Endothelial cell of umbilical vein (primary cell): Measurements from ENCODE around the gene TUBA4A. TPM values are rescaled to one million over a fixed set of nuclear protein-coding genes. Genes with fewer than 3 reads are reported as not detected.
"Not testable (repeated sequence)": the region's sequence is repeated elsewhere in the genome, so short reads cannot be mapped to it uniquely, and the experiment has no call there.

Experiments
- BruUV-seq: library from RNA; stranded (reverse); fragments of 400-500 nt; replicated peaks from 2 replicates; lab custom pipeline; 2021; lab: Mats Ljungman, UMichigan
- CTCF ChIA-PET: fragments of 300-600, 350-600 bp; sonication (Branson Sonifier 250); formaldehyde crosslinking; loops from one replicate; lab custom pipeline; 2021; ENCODE audit warnings: antibody characterized with exemption, inconsistent platforms; lab: Charles Lee
- POLR2A ChIA-PET: fragments of 300-600, 350-600 bp; sonication (Branson Sonifier 250); formaldehyde crosslinking; loops from one replicate; lab custom pipeline; 2021; ENCODE audit warnings: antibody characterized with exemption, inconsistent platforms; lab: Charles Lee
- DNase-seq: peaks from one replicate; pipeline ENCODE4 v3.0.0-alpha.2; 2011; ENCODE audit warnings: low read depth, low spot score
- FAIRE-seq: peaks from 2 replicates; lab custom pipeline; 2011; peaks lifted over from hg19 to GRCh38; lab: Jason Lieb, UNC
- H2AFZ ChIP-seq: 2 replicates; pipeline ENCODE4 v1.6.0; 2012; ENCODE audit warnings: low read depth, low read length, control low read depth, inconsistent platforms
- H3K27ac ChIP-seq: 2 replicates; pipeline ENCODE4 v1.5.1; 2011; ENCODE audit warnings: low read depth, mild to moderate bottlenecking, control low read depth, low read length, moderate library complexity; ENCODE audit not compliant: insufficient read depth
- H3K27me3 ChIP-seq, 2 experiments: 2 replicates each; pipeline versions ENCODE4 v1.6.0 to v1.6.1; 2011; ENCODE audit warnings: low read length in 2 of 2, mixed read lengths in 1 of 2; ENCODE audit not compliant: control insufficient read depth in 2 of 2, insufficient read depth in 2 of 2
- H3K36me3 ChIP-seq, 2 experiments: 2 replicates in 1 of 2; 3 replicates in 1 of 2; pipeline ENCODE4 v1.5.1; 2011; ENCODE audit warnings: low read length in 2 of 2, mild to moderate bottlenecking in 1 of 2, moderate library complexity in 1 of 2; ENCODE audit not compliant: control insufficient read depth in 2 of 2, insufficient read depth in 2 of 2; ENCODE audit errors: extremely low read depth in 1 of 2
- H3K4me1 ChIP-seq: 3 replicates; pipeline ENCODE4 v1.5.1; 2011; ENCODE audit warnings: mild to moderate bottlenecking, low read length; ENCODE audit not compliant: control insufficient read depth, insufficient read depth; ENCODE audit errors: extremely low read depth
- H3K4me2 ChIP-seq: 2 replicates; pipeline ENCODE4 v1.6.1; 2011; ENCODE audit warnings: low read length, control low read depth, mixed read lengths; ENCODE audit not compliant: insufficient read depth
- H3K4me3 ChIP-seq, 3 experiments: fragments of 200-600 bp in 1 of 3; sonication (generic), shearing (Covaris generic) in 1 of 3; replicated peaks in 1 of 3; 2 replicates each; pipeline ENCODE4 v1.5.1; 2011 to 2016; ENCODE audit warnings: control low read depth in 3 of 3, low read length in 3 of 3, mild to moderate bottlenecking in 2 of 3, inconsistent platforms in 1 of 3, low read depth in 1 of 3, moderate library complexity in 1 of 3; ENCODE audit not compliant: insufficient read depth in 1 of 3
- H3K79me2 ChIP-seq: 2 replicates; pipeline ENCODE4 v1.6.0; 2012; ENCODE audit warnings: low read length, inconsistent platforms; ENCODE audit not compliant: control insufficient read depth, insufficient read depth
- H3K9ac ChIP-seq: replicated peaks from 2 replicates; pipeline ENCODE3; 2011; ENCODE audit warnings: low read length, control low read depth; ENCODE audit not compliant: insufficient read depth; ENCODE audit errors: extremely low read depth
- H3K9me1 ChIP-seq: replicated peaks from 3 replicates; pipeline ENCODE4 v1.6.0; 2011; ENCODE audit warnings: mild to moderate bottlenecking, low read length; ENCODE audit not compliant: control insufficient read depth, insufficient read depth; ENCODE audit errors: extremely low read depth
- H3K9me3 ChIP-seq: replicated peaks from 2 replicates; pipeline ENCODE4 v1.5.1; 2012; ENCODE audit warnings: low read length, inconsistent platforms; ENCODE audit not compliant: control insufficient read depth, insufficient read depth
- H4K20me1 ChIP-seq: replicated peaks from 2 replicates; pipeline ENCODE3; 2011; ENCODE audit warnings: mild to moderate bottlenecking, low read length; ENCODE audit not compliant: control insufficient read depth, insufficient read depth; ENCODE audit errors: extremely low read depth
- dilution Hi-C: fragments of 300-500 bp; cut with MboI; formaldehyde crosslinking; loops from one replicate; pipeline ENCODE4 v1.15.0; 2019; ENCODE audit warnings: low sequenced_read_pairs; ENCODE audit not compliant: extremely low pct_ligation_motif_present
- intact Hi-C: fragments of 100-400 bp; cut with micrococcal nuclease; formaldehyde crosslinking; loops from one replicate; pipeline ENCODE4 v1.10.0; 2022
- microRNA counts: library from miRNA; unstranded; fragments of <30 nt; microRNA quantifications from one replicate; lab custom pipeline; 2016
- microRNA-seq: library from miRNA; unstranded; fragments of <30 nt; microRNA quantifications from one replicate; pipeline ENCODE4 v1.2.0, GENCODE V29; 2021; ENCODE audit warnings: borderline number of aligned reads, borderline replicate concordance
- polyA plus RNA-seq, 4 experiments: library from polyadenylated mRNA; depleted of rRNA in 3 of 4; stranded (reverse) in 3 of 4; unstranded in 1 of 4; fragments of >200 nt; gene quantifications; 2 replicates each; pipeline versions ENCODE4 v1.2.1 to v1.2.3, GENCODE V29; 2011 to 2012; ENCODE audit warnings: missing spikeins in 1 of 4
- small RNA-seq: library from RNA; depleted of rRNA; stranded (forward); fragments of <200 nt; gene quantifications from one replicate; pipeline ENCODE3, GENCODE V24; 2012; ENCODE audit warnings: low replicate concordance, low read depth; ENCODE audit not compliant: insufficient read depth, insufficient read length
- total RNA-seq: library from RNA; stranded (reverse); gene quantifications from 2 replicates; pipeline ENCODE4 v1.2.3, GENCODE V29; 2021

The TUBA4A gene
- total and polyA plus RNA-seq, 2 donors (not counting 3 experiments of a cell fraction or from before 2014, with no cell fraction given): 16.5 to 24.8 TPM

DNA sequence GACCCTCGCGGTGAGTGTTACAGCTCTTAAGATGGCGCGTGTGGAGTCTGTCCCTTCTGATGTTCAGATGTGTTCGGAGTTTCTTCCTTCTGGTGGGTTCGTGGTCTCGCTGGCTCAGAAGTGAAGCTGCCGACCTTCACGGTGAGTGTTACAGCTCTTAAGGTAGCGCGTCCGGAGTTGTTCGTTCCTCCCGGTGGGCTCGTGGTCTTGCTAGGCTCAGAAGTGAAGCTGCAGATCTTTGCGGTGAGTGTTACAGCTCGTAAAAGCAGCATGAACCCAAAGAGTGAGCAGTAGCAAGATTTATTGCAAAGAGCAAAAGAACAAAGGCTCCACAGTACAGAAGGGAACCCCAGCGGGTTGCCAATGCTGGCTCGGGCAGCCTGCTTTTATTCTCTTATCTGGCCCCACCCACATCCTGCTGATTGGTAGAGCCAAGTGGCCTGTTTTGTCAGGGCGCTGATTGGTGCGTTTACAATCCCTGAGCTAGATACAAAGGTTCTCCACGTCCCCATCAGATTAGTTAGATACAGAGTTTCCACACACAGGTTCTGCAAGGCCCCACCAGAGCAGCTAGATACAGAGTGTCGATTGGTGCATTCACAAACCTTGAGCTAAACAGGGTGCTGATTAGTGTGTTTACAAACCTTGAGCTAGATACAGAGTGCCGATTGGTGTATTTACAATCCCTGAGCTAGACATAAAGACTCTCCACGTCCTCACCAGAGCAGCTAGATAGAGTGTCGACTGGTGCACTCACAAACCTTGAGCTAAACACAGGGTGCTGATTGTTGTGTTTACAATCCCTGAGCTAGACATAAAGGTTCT lies 53.0 kb downstream of the TUBA4A start:
- H3K36me3 ChIP-seq, H3K4me2 ChIP-seq, dilution Hi-C loops, FAIRE-seq, H3K27me3 ChIP-seq, H3K9me3 ChIP-seq, BruUV-seq, DNase-seq, H3K27ac ChIP-seq, POLR2A ChIA-PET, H2AFZ ChIP-seq, H3K4me1 ChIP-seq, H3K9ac ChIP-seq, H4K20me1 ChIP-seq, H3K9me1 ChIP-seq, intact Hi-C loops, H3K79me2 ChIP-seq, H3K4me3 ChIP-seq, CTCF ChIA-PET: not testable (repeated sequence)

MicroRNAs within 50 kb of the gene (microRNA counts, 767-probe panel; counts per million panel counts)
- microRNA hsa-miR-153 (lab: Ali Mortazavi, UCI): 723 counts per million, percentile 96 among the panel's probes with 10 or more counts

Small RNA genes within 50 kb of the gene (microRNA-seq; reads per million reads assigned to microRNA genes)
- not detected for gene MIR153-1

Small RNA genes within 50 kb of the gene (small RNA-seq; reads per million reads assigned to genes)
- gene MIR153-1: not detected

Other genes starting within 250 kb of the TUBA4A start
- not detected in 2 replicates for gene CFAP65, start 212.4 kb downstream of the TUBA4A start, total RNA-seq
- 0.03 TPM in 1 of 2 replicates, not detected in the other for gene CFAP65, start 212.4 kb downstream of the TUBA4A start, polyA plus RNA-seq
- 0.37 TPM in 1 of 2 replicates, not detected in the other for gene IHH, start 193.0 kb downstream of the TUBA4A start, total RNA-seq
- gene IHH, start 193.0 kb downstream of the TUBA4A start, polyA plus RNA-seq: 0.03 TPM in 1 of 2 replicates, not detected in the other
- 12.1 and 12.9 TPM in 2 replicates for gene NHEJ1, start 93.1 kb downstream of the TUBA4A start, total RNA-seq
- 11.9 and 12.8 TPM in 2 replicates for gene NHEJ1, start 93.1 kb downstream of the TUBA4A start, polyA plus RNA-seq
- 5.2 and 7.1 TPM in 2 replicates for gene SLC23A3, start 83.9 kb downstream of the TUBA4A start, total RNA-seq
- gene SLC23A3, start 83.9 kb downstream of the TUBA4A start, polyA plus RNA-seq: 2.7 and 3.2 TPM in 2 replicates
- 41.0 and 44.0 TPM in 2 replicates for gene CNPPD1, start 77.0 kb downstream of the TUBA4A start, total RNA-seq
- 51.1 and 55.7 TPM in 2 replicates for gene CNPPD1, start 77.0 kb downstream of the TUBA4A start, polyA plus RNA-seq
- 58.2 and 59.5 TPM in 2 replicates for gene RETREG2, start 75.6 kb downstream of the TUBA4A start, total RNA-seq
- gene RETREG2, start 75.6 kb downstream of the TUBA4A start, polyA plus RNA-seq: 68.1 and 76.1 TPM in 2 replicates
- gene ZFAND2B, start 47.1 kb downstream of the TUBA4A start, total RNA-seq: 23.3 and 24.0 TPM in 2 replicates
- 52.0 and 52.9 TPM in 2 replicates for gene ZFAND2B, start 47.1 kb downstream of the TUBA4A start, polyA plus RNA-seq
- gene ABCB6, start 35.0 kb downstream of the TUBA4A start, total RNA-seq: 26.6 and 32.5 TPM in 2 replicates
- gene ABCB6, start 35.0 kb downstream of the TUBA4A start, polyA plus RNA-seq: 25.7 and 35.1 TPM in 2 replicates
- 62.2 and 65.5 TPM in 2 replicates for gene ATG9A, start 24.3 kb downstream of the TUBA4A start, total RNA-seq
- gene ATG9A, start 24.3 kb downstream of the TUBA4A start, polyA plus RNA-seq: 95.0 and 110 TPM in 2 replicates
- gene ANKZF1, start 24.1 kb downstream of the TUBA4A start, total RNA-seq: 34.0 and 36.2 TPM in 2 replicates
- 23.4 and 26.5 TPM in 2 replicates for gene ANKZF1, start 24.1 kb downstream of the TUBA4A start, polyA plus RNA-seq
- gene GLB1L, start 8.5 kb downstream of the TUBA4A start, total RNA-seq: 9.2 and 9.5 TPM in 2 replicates
- 11.9 and 13.6 TPM in 2 replicates for gene GLB1L, start 8.5 kb downstream of the TUBA4A start, polyA plus RNA-seq
- gene STK16, start 8.4 kb downstream of the TUBA4A start, total RNA-seq: 18.8 and 21.1 TPM in 2 replicates
- gene STK16, start 8.4 kb downstream of the TUBA4A start, polyA plus RNA-seq: 61.3 and 63.2 TPM in 2 replicates
- gene TUBA4B, start 675 bp downstream of the TUBA4A start, total RNA-seq: not detected in 2 replicates
- not detected in 2 replicates for gene TUBA4B, start 675 bp downstream of the TUBA4A start, polyA plus RNA-seq
- 27.3 and 30.4 TPM in 2 replicates for gene DNAJB2, start 25.4 kb upstream of the TUBA4A start, total RNA-seq
- 30.6 and 35.0 TPM in 2 replicates for gene DNAJB2, start 25.4 kb upstream of the TUBA4A start, polyA plus RNA-seq
- gene PTPRN, start 55.5 kb upstream of the TUBA4A start, total RNA-seq: not detected in 2 replicates
- gene PTPRN, start 55.5 kb upstream of the TUBA4A start, polyA plus RNA-seq: not detected in 2 replicates
- gene RESP18, start 78.8 kb upstream of the TUBA4A start, total RNA-seq: not detected in 2 replicates
- not detected in 2 replicates for gene RESP18, start 78.8 kb upstream of the TUBA4A start, polyA plus RNA-seq
- 40.4 and 43.1 TPM in 2 replicates for gene DNPEP, start 134.0 kb upstream of the TUBA4A start, total RNA-seq
- 77.5 and 83.2 TPM in 2 replicates for gene DNPEP, start 134.0 kb upstream of the TUBA4A start, polyA plus RNA-seq
- gene DES, start 164.5 kb upstream of the TUBA4A start, total RNA-seq: not detected in 2 replicates
- gene DES, start 164.5 kb upstream of the TUBA4A start, polyA plus RNA-seq: not detected in 2 replicates
- gene SPEG, start 180.9 kb upstream of the TUBA4A start, total RNA-seq: 0.21 and 0.84 TPM in 2 replicates
- 3.5 TPM in 2 replicates for gene SPEG, start 180.9 kb upstream of the TUBA4A start, polyA plus RNA-seq
- gene GMPPA, start 245.0 kb upstream of the TUBA4A start, total RNA-seq: 34.1 and 39.1 TPM in 2 replicates
- 104 and 126 TPM in 2 replicates for gene GMPPA, start 245.0 kb upstream of the TUBA4A start, polyA plus RNA-seq